Ectodermal cell (in vitro differentiated cells): ENCODE measurements around the gene PPP1R27.

Source experiments
- H3K27ac ChIP-seq: 2 replicates; pipeline ENCODE4 v1.7.0; 2013; ENCODE audit warnings: mild to moderate bottlenecking, low read depth, low read length; ENCODE audit not compliant: insufficient read depth, poor library complexity, severe bottlenecking
- H3K27me3 ChIP-seq: 2 replicates; pipeline ENCODE4 v1.7.0; 2013; ENCODE audit warnings: mild to moderate bottlenecking, low read length; ENCODE audit not compliant: insufficient read depth, control insufficient read depth, poor library complexity, severe bottlenecking
- H3K36me3 ChIP-seq: one replicate; pipeline ENCODE4 v1.7.0; 2013; ENCODE audit warnings: low read length; ENCODE audit not compliant: control insufficient read depth, insufficient read depth
- H3K4me1 ChIP-seq: one replicate; pipeline ENCODE4 v1.7.0; 2013; ENCODE audit warnings: low read length; ENCODE audit not compliant: control insufficient read depth, insufficient read depth
- H3K4me3 ChIP-seq: 2 replicates; pipeline ENCODE4 v1.7.0; 2013; ENCODE audit warnings: low read depth, low read length, control low read depth; ENCODE audit not compliant: insufficient read depth
- H3K9me3 ChIP-seq: 2 replicates; pipeline ENCODE4 v1.7.0; 2013; ENCODE audit warnings: mild to moderate bottlenecking, low read length, moderate library complexity; ENCODE audit not compliant: control insufficient read depth
- WGBS, 2 experiments: methylation state at CpG; one replicate each; pipeline ENCODE4 v1.1.7; 2013; ENCODE audit warnings: missing lambda C conversion rate in 2 of 2; 5-methylcytosine and 5-hydroxymethylcytosine counted together

The PPP1R27 gene

DNA sequence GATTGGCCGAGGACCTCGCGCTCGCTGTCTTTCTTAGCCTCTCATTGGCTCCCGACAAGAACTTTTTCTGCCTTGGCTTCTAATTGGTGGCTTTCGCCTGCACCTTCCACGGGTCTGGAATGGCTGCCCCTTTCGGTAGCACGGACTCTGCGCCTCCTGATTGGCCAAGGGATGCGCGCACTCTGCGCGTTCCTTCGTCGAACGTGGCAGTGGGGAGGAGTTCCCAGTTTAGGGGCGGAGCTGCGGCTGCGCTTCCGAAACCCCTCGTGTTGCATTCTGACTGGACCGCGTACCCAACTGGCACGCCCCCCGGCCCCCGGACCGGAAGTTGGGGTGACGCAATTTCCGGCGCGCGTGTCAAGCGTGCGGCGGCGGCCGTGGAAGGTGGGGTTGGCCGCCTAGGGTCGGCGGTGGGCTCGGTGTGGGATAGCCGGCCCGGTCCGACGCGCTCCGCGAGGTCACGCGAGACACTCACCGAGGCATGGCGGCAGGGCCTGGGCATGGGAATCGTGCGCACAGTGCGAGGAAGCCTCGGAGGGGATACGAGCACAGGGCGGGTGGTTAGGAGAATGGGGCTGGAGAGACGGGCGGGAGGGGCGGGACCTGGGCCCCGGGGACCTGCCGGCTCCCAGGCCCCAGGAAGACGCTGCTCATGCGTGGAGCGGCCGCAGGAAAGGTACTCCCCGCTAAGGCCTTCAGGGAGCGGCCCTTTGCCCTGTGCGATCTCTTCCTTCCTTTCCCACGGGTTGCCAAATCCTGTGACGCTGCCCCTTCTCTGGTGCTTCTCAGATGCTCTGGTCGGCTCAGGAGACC is 26.1 kb upstream of the PPP1R27 start:
- Histone ChIP-seq H3K27ac (peak overlapping the region; percentile 69), H3K36me3 (peaks cover 18% of the 10 kb centered on the region)

DNA sequence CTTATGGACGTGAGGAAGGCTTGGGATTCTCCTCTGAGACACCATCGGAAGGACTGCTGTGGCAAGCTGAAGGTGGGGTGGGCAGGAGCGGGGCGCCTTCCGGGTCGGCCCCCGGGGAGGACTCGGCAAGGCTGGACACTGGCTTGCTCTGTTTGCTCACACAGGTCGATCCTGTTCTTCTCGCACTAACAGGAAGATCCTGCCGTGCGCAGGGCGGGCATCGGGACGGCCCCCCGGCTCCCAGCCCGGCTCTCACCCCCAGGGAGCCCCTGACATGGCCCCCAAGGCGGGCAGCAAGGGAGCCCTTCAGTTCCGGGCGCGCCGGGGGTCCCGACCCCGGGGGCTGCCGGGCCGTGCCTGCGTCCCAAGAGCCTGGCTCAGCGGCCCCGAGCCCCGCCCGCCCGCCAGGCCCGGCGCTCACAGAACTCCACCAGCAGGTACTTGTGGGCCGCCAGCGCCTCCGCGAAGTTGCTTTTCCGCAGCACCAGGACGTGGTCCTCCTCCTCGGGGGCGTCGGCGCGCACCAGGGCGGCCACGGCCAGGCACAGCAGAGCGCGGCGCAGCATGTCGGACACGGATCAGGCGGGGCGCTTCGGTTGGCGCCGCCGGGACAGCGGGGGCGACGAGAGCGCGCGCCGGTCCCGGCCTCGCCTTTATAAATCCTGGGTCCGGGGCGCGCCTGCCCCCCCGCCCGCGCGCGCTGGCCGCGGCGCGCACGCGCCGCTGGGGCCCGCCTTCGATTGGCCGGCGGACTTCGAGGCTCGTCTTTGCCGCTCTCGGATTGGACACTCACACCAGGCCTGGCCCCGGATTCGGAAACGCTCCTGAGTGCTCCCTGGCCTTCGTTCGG is 25.3 kb upstream of the PPP1R27 start, which contains the start of gene P4HB:
Gene P4HB, minus strand, starts transcription at position 630 of the 850 bp plus-strand sequence. Its CDS starts 64 bp downstream, at position 566.
- 0% methylated on average over 95 of the region's 95 CpGs for WGBS, 2 experiments
- no peaks in the 10 kb centered on the region for H3K27me3 ChIP-seq
- H3K36me3 ChIP-seq, result peaks cover 20% of the 10 kb centered on the region
- H3K4me3 ChIP-seq, result peak within 1 kb of the TSS; percentile 94
- H3K4me1 ChIP-seq, result peaks cover 9% of the 10 kb centered on the region
- no peaks in the 10 kb centered on the region for H3K9me3 ChIP-seq
- H3K27ac ChIP-seq, result peak within 1 kb of the TSS; percentile 77

More for the DNA sequence above, 26.1 kb upstream of the PPP1R27 start:
- Histone ChIP-seq H3K4me3 (peak overlapping the region; percentile 80), H3K9me3 (no peaks in the 10 kb centered on the region), H3K4me1 (peaks cover 9% of the 10 kb centered on the region), H3K27me3 (no peaks in the 10 kb centered on the region)
- WGBS, 2 experiments, result 0% methylated on average over 74 of the region's 74 CpGs

DNA sequence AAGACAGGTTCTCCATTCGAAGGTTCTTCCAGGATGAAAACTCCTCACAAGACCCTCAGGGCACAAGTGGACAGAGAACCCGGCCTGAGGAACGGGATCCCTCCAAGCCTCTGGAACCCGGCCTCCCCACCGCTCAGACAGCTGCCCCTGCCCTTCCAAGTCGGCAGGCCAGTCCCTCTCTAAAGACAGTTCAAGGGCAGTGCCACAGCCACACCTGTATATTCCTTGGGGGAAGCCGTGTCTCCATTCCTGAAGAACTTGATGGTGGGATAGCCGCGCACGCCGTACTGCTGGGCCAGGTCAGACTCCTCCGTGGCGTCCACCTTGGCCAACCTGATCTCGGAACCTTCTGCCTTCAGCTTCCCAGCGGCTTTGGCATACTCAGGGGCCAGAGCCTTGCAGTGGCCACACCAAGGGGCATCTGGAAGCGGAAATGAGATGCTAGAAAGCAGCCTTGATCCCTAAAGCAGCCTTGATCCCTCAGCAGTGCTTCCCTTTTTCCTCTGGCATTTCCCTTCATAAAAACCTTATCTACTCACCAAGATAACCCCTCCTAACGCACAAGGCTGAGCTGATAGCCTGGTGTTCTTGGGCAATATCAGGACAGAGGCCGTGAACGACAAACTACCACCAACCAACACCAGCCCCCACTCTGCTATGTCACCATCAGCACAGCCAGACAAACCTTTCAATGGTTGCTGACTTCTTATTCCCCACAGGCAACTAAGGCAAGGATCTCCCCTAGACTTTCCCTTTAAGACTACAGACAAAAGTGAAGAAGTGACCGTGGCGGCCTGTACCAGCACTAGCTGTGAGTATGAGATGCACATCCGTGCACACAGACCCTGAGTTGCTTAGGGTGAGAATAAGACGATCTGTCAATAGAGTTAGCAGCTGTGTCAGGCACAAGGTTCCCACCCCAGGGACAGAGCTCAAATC is 24.4 kb upstream of the PPP1R27 start:
- H3K4me1 ChIP-seq, result peaks cover 9% of the 10 kb centered on the region
- H3K9me3 ChIP-seq, result no peaks in the 10 kb centered on the region
- peak overlapping the region; percentile 94 for H3K4me3 ChIP-seq
- no peak overlapping the region for H3K27ac ChIP-seq
- H3K36me3 ChIP-seq, result peaks cover 28% of the 10 kb centered on the region
- WGBS, 2 experiments, result 77 to 81% methylated on average over 23 of the region's 23 CpGs
- H3K27me3 ChIP-seq, result no peaks in the 10 kb centered on the region

DNA sequence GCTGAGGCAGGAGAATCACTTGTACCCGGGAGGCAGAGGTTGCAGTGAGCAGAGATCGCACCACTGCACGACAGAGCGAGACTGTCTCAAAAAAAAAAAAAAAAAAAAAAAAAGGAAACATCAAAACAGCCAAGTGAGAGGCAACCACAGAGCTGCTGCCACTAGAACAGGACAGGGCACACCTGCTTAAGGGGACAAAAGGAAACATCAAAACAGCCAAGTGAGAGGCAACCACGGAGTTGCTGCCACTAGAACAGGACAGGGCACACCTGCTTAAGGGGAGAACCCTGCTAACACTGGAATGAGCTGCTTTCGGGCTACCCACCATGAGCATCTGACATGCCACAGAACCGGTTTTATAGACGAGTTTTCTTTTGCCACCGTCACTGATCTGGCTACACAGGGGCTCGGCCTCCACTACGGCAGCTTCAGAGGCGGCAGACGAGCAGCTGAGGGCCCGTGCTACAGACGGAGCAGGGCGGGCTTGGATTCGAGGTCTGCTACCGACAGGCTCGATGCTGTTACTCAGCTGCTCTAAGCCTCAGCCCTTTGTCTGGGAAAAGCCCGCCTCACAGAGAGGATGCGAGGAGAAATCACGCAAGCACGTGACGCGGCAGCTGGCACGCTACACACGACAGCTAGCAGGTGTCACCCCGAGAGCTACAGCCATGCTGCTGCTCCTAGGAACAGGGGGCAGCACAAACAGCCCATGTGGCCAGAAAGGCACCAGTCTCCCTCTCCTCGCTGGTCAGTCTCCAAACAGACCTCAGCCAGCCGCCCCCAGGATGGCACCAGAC is 23.5 kb upstream of the PPP1R27 start:
- Histone ChIP-seq H3K9me3 (no peaks in the 10 kb centered on the region), H3K27me3 (no peaks in the 10 kb centered on the region), H3K4me3 (no peak overlapping the region), H3K36me3 (peaks cover 33% of the 10 kb centered on the region), H3K4me1 (peaks cover 9% of the 10 kb centered on the region), H3K27ac (no peak overlapping the region)
- 94% methylated on average over 30 of the region's 30 CpGs for WGBS, 2 experiments

DNA sequence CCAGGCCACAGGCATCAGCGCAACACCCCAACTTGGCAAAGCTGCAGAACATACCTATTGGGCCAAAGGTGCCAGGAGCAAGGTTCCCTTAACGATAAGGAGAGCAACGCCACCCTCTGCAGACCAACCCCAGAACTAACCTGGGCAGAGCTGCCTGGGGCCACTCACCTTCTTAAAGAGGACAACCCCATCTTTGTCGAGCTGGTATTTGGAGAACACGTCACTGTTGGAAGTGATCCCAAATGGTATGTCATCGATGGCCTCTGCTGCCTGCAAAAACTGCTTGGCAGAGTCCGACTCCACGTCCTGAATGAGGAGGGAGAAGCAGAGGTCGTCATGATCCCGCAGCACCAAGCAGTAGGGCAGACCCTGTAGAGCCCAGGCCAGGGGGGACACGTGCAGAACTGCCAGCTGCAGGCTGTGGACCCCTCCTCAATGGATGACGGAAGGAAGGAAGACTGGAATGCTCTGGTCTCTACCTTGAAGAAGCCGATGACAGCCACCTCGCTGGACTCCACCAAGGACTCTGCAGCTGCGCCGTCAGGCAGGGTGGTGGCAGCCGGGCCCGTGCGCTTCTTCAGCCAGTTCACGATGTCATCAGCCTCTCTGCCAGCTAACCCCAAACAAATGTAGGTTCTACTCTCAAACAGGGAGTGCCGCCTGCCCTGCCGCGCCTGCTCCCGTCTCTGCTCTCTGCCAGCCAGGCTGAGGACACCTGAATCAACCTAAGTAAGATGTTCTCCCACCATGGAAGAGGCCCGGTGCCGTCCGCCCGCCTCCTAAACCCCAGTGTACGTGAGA is 20.3 kb upstream of the PPP1R27 start:
- no peak overlapping the region for H3K4me3 ChIP-seq
- H3K36me3 ChIP-seq, result peaks cover 53% of the 10 kb centered on the region
- H3K9me3 ChIP-seq, result no peaks in the 10 kb centered on the region
- no peak overlapping the region for H3K27ac ChIP-seq
- WGBS, 2 experiments, result 95% methylated on average over 29 of the region's 29 CpGs
- peaks cover 9% of the 10 kb centered on the region for H3K4me1 ChIP-seq
- no peaks in the 10 kb centered on the region for H3K27me3 ChIP-seq

DNA sequence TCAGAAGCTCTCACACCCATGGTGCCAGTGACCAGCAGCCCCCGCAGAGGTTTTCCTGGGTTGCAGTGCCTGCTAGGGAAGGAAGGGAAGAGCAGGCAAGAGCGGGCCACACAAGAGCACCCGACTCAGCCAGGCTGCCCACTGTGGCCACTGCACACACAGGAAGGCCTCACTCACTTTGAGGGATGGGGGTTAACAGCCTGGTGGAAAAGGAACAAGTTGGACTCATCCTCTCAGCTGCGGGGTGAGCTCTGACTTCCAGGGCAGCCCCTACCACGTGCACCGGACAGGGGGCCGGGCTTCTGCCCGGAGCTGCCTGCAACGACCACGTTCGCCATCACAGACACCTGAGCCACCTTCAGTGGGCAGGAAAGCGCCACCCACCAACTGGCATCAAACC is 17.4 kb upstream of the PPP1R27 start:
- H3K36me3 ChIP-seq, result peaks cover 50% of the 10 kb centered on the region
- H3K27ac ChIP-seq, result no peak overlapping the region
- H3K4me3 ChIP-seq, result no peak overlapping the region
- 96 to 98% methylated on average over 12 of the region's 12 CpGs for WGBS, 2 experiments
- no peaks in the 10 kb centered on the region for H3K27me3 ChIP-seq
- H3K4me1 ChIP-seq, result no peaks in the 10 kb centered on the region
- H3K9me3 ChIP-seq, result no peaks in the 10 kb centered on the region

DNA sequence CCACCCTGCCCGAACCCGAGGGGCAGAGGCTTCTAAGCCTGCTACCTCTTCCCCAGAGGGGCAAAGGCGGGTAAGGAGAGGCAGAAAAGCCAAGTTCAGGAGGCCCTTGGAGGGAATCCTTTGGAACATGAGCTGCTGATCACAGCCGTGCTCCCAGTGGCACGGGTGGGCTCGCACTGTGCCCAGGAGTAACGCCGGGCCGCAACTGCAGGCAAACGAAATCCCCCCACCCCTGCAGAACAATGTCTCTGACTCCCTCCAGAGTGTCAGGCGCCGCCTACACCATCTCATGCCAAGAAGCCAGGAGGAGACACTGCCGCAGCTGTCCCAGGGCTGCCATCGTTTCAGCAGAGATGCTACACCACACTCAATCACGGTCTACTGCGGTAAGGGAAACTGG is 16.6 kb upstream of the PPP1R27 start:
- Histone ChIP-seq H3K4me1 (no peaks in the 10 kb centered on the region), H3K4me3 (no peak overlapping the region), H3K9me3 (no peaks in the 10 kb centered on the region), H3K36me3 (peaks cover 59% of the 10 kb centered on the region), H3K27me3 (no peaks in the 10 kb centered on the region), H3K27ac (no peak overlapping the region)
- 96% methylated on average over 16 of the region's 16 CpGs for WGBS, 2 experiments

DNA sequence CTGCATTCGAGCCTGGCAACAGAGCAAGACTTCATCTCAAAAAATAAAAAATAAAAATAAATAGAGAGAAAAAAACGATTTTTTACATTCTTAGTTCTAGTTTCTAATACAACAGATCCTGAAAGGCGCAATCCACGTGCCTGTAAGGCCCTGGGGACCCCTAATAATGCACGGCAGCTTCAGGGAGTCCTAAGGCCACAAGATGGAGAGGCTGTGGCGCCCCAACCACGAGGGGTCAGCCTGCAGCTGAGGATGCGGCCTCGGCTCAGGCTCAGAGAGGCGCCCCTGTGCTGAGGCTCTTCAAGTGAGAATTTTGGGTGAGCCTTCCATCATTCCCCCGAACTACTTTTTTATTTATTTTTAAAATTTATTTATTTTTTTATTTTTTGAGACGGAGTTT is 14.6 kb upstream of the PPP1R27 start:
- Histone ChIP-seq H3K36me3 (peaks cover 69% of the 10 kb centered on the region), H3K4me3 (no peak overlapping the region), H3K27me3 (no peaks in the 10 kb centered on the region), H3K9me3 (no peaks in the 10 kb centered on the region), H3K4me1 (no peaks in the 10 kb centered on the region), H3K27ac (no peak overlapping the region)
- 92 to 96% methylated on average over 10 to 12 of the region's 12 CpGs for WGBS, 2 experiments
